HepG2 (cell line): Measurements from ENCODE around the gene TOR1AIP1. TPM values are rescaled to one million over a fixed set of nuclear protein-coding genes. Genes with fewer than 3 reads are reported as not detected.

Source experiments
- ATAC-seq: fragments of 200-7000 bp; cut with Tn5 transposase; 3 replicates; pipeline ENCODE4 v1.9.1; 2020; ENCODE audit warnings: mild to moderate bottlenecking, moderate library complexity
- BruUV-seq: library from RNA; stranded (reverse); fragments of 400-500 nt; replicated peaks from 2 replicates; lab custom pipeline; 2021; lab: Mats Ljungman, UMichigan
- CTCF ChIA-PET: fragments of 300-600 bp; formaldehyde crosslinking; extraction: SDS; loops from one replicate; lab custom pipeline; 2021; ENCODE audit warnings: low total read pairs, inconsistent platforms, low intra/inter-chr PET ratio; lab: Yijun Ruan, JAX
- POLR2A ChIA-PET: fragments of 350-600 bp; sonication (Branson Sonifier 250); formaldehyde crosslinking; loops from one replicate; lab custom pipeline; 2020; ENCODE audit warnings: antibody characterized with exemption, inconsistent platforms; lab: Yijun Ruan, JAX
- DNase-seq: peaks from one replicate; pipeline ENCODE4 v3.0.0-alpha.2; 2015; ENCODE audit warnings: low spot score
- FAIRE-seq: peaks from 3 replicates; lab custom pipeline; 2011; peaks lifted over from hg19 to GRCh38; lab: Jason Lieb, UNC
- H2AFZ ChIP-seq: one replicate; pipeline ENCODE4 v1.6.1; 2011; ENCODE audit warnings: low read length, inconsistent platforms
- H3K27ac ChIP-seq: fragments of 300-600 bp; 3 replicates; pipeline ENCODE4 v1.8.0; 2011; ENCODE audit warnings: mixed run types, mild to moderate bottlenecking, mixed read lengths, low read length, inconsistent platforms; ENCODE audit not compliant: insufficient read depth; ENCODE audit errors: extremely low read length
- H3K27me3 ChIP-seq, 2 experiments: fragments of 200-600 bp in 1 of 2; 2 replicates in 1 of 2; 3 replicates in 1 of 2; pipeline versions ENCODE4 v1.6.0 to v1.8.0; 2011; ENCODE audit warnings: low read length in 2 of 2, mild to moderate bottlenecking in 2 of 2, moderate library complexity in 2 of 2, inconsistent platforms in 1 of 2; ENCODE audit not compliant: insufficient read depth in 2 of 2, control insufficient read depth in 1 of 2
- H3K36me3 ChIP-seq, 2 experiments: fragments of 200-600 bp in 1 of 2; replicated peaks in 1 of 2; 2 replicates in 1 of 2; 3 replicates in 1 of 2; pipeline versions ENCODE4 v1.5.1 to v1.8.0; 2011; ENCODE audit warnings: low read length in 2 of 2, inconsistent platforms in 1 of 2; ENCODE audit not compliant: insufficient read depth in 2 of 2, control insufficient read depth in 1 of 2
- H3K4me1 ChIP-seq: 2 replicates; pipeline ENCODE4 v1.5.1; 2012; ENCODE audit warnings: low read length, inconsistent platforms; ENCODE audit not compliant: insufficient read depth
- H3K4me2 ChIP-seq: 2 replicates; pipeline ENCODE4 v1.6.0; 2011; ENCODE audit warnings: low read depth, low read length, inconsistent platforms
- H3K4me3 ChIP-seq, 3 experiments: fragments of 200-600 bp in 1 of 3; sonication (generic), shearing (Covaris generic) in 1 of 3; replicated peaks in 1 of 3; 2 replicates each; pipeline ENCODE4 v1.5.1; 2011 to 2016; ENCODE audit warnings: low read length in 3 of 3, inconsistent platforms in 2 of 3, low read depth in 2 of 3, mild to moderate bottlenecking in 2 of 3, control low read depth in 1 of 3, mixed read lengths in 1 of 3; ENCODE audit not compliant: insufficient read depth in 1 of 3
- H3K79me2 ChIP-seq: one replicate; pipeline ENCODE4 v1.6.1; 2011; ENCODE audit warnings: low read length, inconsistent platforms; ENCODE audit not compliant: insufficient read depth
- H3K9ac ChIP-seq: 2 replicates; pipeline ENCODE4 v1.6.0; 2011; ENCODE audit warnings: mild to moderate bottlenecking, low read depth, low read length, inconsistent platforms; ENCODE audit not compliant: insufficient read depth
- H3K9me3 ChIP-seq: 2 replicates; pipeline ENCODE4 v1.5.1; 2012; ENCODE audit warnings: mild to moderate bottlenecking, low read length
- H4K20me1 ChIP-seq: 2 replicates; pipeline ENCODE4 v1.6.0; 2011; ENCODE audit warnings: inconsistent platforms, mild to moderate bottlenecking, low read length, moderate library complexity; ENCODE audit not compliant: insufficient read depth
- ARNT2 ChIP-seq: sonication (generic); formaldehyde crosslinking; IDR thresholded peaks from 2 replicates; pipeline ENCODE4 v1.8.0; 2022; ENCODE audit warnings: mild to moderate bottlenecking, low read depth, missing genetic modification reagents, moderate library complexity
- ELF1 ChIP-seq: sonication (generic); formaldehyde crosslinking; IDR thresholded peaks from 2 replicates; pipeline ENCODE4 v1.4.0; 2020; ENCODE audit warnings: missing genetic modification reagents
- KLF15 ChIP-seq: sonication (generic); formaldehyde crosslinking; IDR thresholded peaks from 2 replicates; pipeline ENCODE4 v1.8.1; 2023; ENCODE audit warnings: borderline replicate concordance, mild to moderate bottlenecking, inconsistent platforms, missing genetic modification reagents, mixed read lengths
- MED13 ChIP-seq: sonication (generic); formaldehyde crosslinking; IDR thresholded peaks from 2 replicates; pipeline ENCODE4 v1.5.0; 2020; ENCODE audit warnings: missing genetic modification reagents
- MED8 ChIP-seq: sonication (generic); formaldehyde crosslinking; IDR thresholded peaks from 2 replicates; pipeline ENCODE4 v1.8.1; 2023; ENCODE audit warnings: mild to moderate bottlenecking, missing genetic modification reagents; ENCODE audit not compliant: insufficient replicate concordance
- THYN1 ChIP-seq: sonication (generic); formaldehyde crosslinking; IDR thresholded peaks from 2 replicates; pipeline ENCODE4 v1.8.1; 2023; ENCODE audit warnings: low read depth, mild to moderate bottlenecking, moderate library complexity, missing genetic modification reagents, borderline replicate concordance
- ZNF24 ChIP-seq: fragments of 450-650 bp; IDR thresholded peaks from 2 replicates; pipeline ENCODE4 v1.6.1; 2017; ENCODE audit warnings: antibody characterized with exemption, mild to moderate bottlenecking
- ZNF337 ChIP-seq: sonication (generic); formaldehyde crosslinking; IDR thresholded peaks from 2 replicates; pipeline ENCODE4 v1.5.1; 2020; ENCODE audit warnings: missing genetic modification reagents, low read depth, mild to moderate bottlenecking, borderline replicate concordance
- ZNF33B ChIP-seq: sonication (generic); formaldehyde crosslinking; IDR thresholded peaks from 2 replicates; pipeline ENCODE4 v1.5.1; 2020; ENCODE audit warnings: mild to moderate bottlenecking, missing genetic modification reagents
- ZNF558 ChIP-seq: sonication (generic); formaldehyde crosslinking; IDR thresholded peaks from 2 replicates; pipeline ENCODE4 v1.9.0; 2022; ENCODE audit warnings: mild to moderate bottlenecking, missing genetic modification reagents, borderline replicate concordance
- ZNF772 ChIP-seq: sonication (generic); formaldehyde crosslinking; IDR thresholded peaks from 2 replicates; pipeline ENCODE4 v1.5.0; 2020; ENCODE audit warnings: mild to moderate bottlenecking, missing genetic modification reagents
- ZNF879 ChIP-seq: sonication (generic); formaldehyde crosslinking; IDR thresholded peaks from 2 replicates; pipeline ENCODE4 v1.8.1; 2023; ENCODE audit warnings: missing genetic modification reagents
- WGBS: methylation state at CpG from one replicate; pipeline ENCODE4 v1.1.6; 2017; ENCODE audit warnings: low lambda C conversion rate; 5-methylcytosine and 5-hydroxymethylcytosine counted together
- in situ Hi-C: cut with HindIII; loops from 2 replicates; pipeline ENCODE4 v1.10.0; 2017; ENCODE audit warnings: low pct_unique_long_range_greater_than_20kb; ENCODE audit not compliant: extremely low pct_ligation_motif_present
- intact Hi-C: fragments of 100-400 bp; cut with micrococcal nuclease; formaldehyde crosslinking; loops from one replicate; pipeline ENCODE4 v1.10.0; 2022; ENCODE audit not compliant: unreplicated experiment
- polyA plus RNA-seq, 8 experiments: library from polyadenylated mRNA; depleted of rRNA in 3 of 8; stranded (reverse) in 7 of 8; unstranded in 1 of 8; fragments of >200 nt; fragmentation: Illumina TruSeq in 4 of 8; extraction: Trizol in 4 of 8; gene quantifications; 2 replicates each; pipeline versions ENCODE4 v1.2.1 to v1.2.3, GENCODE V29; 2011 to 2016; ENCODE audit warnings: low read depth in 4 of 8, missing spikeins in 1 of 8, mixed read lengths in 1 of 8; ENCODE audit not compliant: insufficient read depth in 1 of 8
- total RNA-seq, 5 experiments: library from RNA; depleted of rRNA; stranded (reverse); fragments of >200 nt; fragmentation: Illumina TruSeq; extraction: Trizol; gene quantifications; 2 replicates each; pipeline ENCODE4 v1.2.3, GENCODE V29; 2016; ENCODE audit warnings: low read depth in 1 of 5
- TF ChIP-seq, protein P1 (sequence below): sonication (generic); formaldehyde crosslinking; IDR thresholded peaks from 2 replicates; pipeline ENCODE4 v1.4.0; 2020; ENCODE audit warnings: missing genetic modification reagents, low read depth, mild to moderate bottlenecking, borderline replicate concordance
- TF ChIP-seq, protein P2 (sequence below): sonication (generic); formaldehyde crosslinking; IDR thresholded peaks from 2 replicates; pipeline ENCODE4 v1.5.1; 2020; ENCODE audit warnings: mild to moderate bottlenecking, missing genetic modification reagents, moderate library complexity

The TOR1AIP1 gene
- total and polyA plus RNA-seq, 2 of the 13 experiments (the other 11 are each of a cell fraction or from before 2014, with no cell fraction given) = 15.6 to 29.0 TPM

DNA sequence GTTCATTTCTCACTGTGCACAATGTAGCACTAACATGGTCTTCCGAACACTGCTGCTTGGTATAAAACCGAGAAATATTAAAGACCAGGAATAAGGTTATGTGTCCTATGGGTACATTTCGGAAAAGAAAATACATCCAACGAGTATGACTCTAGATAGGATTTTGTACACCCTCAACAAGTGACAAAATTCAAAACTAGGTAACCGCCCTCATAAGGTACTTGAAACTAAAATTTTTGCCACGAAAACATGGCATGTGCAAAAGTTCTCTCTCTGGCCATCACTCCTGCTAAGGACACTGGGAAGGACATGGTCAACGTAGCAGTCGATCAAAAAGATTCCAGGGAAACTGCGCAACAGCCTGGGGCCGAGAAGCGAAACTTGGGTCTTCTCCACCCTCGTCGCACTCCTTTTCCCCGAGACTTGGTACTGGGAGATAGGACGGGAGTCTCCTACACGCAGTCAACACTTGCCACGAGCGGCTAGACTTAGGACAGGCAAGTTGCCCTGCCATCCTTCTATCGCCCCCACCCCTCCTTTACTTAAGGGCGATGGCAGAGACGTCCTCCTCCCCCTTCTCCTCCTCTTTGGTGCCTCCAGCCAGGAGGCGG lies 338 bp upstream of the TOR1AIP1 start:
- ATAC-seq (peak; percentile 33), DNase-seq (peak; percentile 70), FAIRE-seq (no peak)
- in situ Hi-C loops (no loop called here), intact Hi-C loops (loop anchor here (2.0 to 5.0 kb wide), 2 partner anchors 73 to 286 kb away; partner anchors contain the start of gene CEP350)
- H3K36me3 ChIP-seq = peaks cover 2 to 6% of the 10 kb centered on the region in 2 experiments; a peak in 3 of 5 replicates
- peak overlapping the region; percentile 97 for H3K27ac ChIP-seq
- H3K9ac ChIP-seq = peak overlapping the region; percentile 93
- CTCF ChIA-PET = no interaction called here
- under 1% methylated on average over 16 of the region's 22 CpGs for WGBS
- H3K4me3 ChIP-seq = peak overlapping the region; percentile 75 to 90 (median 77)
- 0 out of 2 replicates have a peak, but pooled peaks cover 4% of the 10 kb centered on the region for H4K20me1 ChIP-seq
- H2AFZ ChIP-seq = no peak overlapping the region
- no peaks in the 10 kb centered on the region; a peak in 1 of 5 replicates for H3K27me3 ChIP-seq
- H3K79me2 ChIP-seq = peaks cover 39% of the 10 kb centered on the region
- H3K4me1 ChIP-seq = peaks cover 27% of the 10 kb centered on the region
- H3K9me3 ChIP-seq = no peaks in the 10 kb centered on the region
- TSS peak; percentile 65 for BruUV-seq
- POLR2A ChIA-PET = interaction anchor here (1.6 to 2.9 kb wide), 5 partner anchors 8 to 276 kb away, joined by 4 to 23 read pairs (median 8); partner anchors contain the start of gene CEP350
- peak overlapping the region; percentile 86 for H3K4me2 ChIP-seq
- TF ChIP-seq ZNF337 (CRISPR knock-in tag) (0 out of 2 replicates have a peak, but pooled peaks have one; percentile 15), ZNF33B (CRISPR knock-in tag) (no peak), ZNF558 (no peak), MED8 (CRISPR knock-in tag) (peak; percentile 12), ZNF879 (peak; percentile 2; the same call in 1 of the 2 replicates), ARNT2 (CRISPR knock-in tag) (no peak), THYN1 (no peak), ZNF24 (no peak), ZNF772 (CRISPR knock-in tag) (no peak), KLF15 (no peak), ELF1 (CRISPR knock-in tag) (no peak), MED13 (peak; percentile 18; the same call in 1 of the 2 replicates)
- TF ChIP-seq, protein P1, sequence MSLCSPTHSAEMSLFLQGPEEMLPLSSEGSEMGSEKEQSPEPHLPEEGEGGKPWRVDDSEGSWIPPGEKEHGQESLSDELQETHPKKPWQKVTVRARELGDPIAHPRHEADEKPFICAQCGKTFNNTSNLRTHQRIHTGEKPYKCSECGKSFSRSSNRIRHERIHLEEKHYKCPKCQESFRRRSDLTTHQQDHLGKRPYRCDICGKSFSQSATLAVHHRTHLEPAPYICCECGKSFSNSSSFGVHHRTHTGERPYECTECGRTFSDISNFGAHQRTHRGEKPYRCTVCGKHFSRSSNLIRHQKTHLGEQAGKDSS (CRISPR knock-in tag) = 0 out of 2 replicates have a peak, but pooled peaks have one; percentile 55
- TF ChIP-seq, protein P2, sequence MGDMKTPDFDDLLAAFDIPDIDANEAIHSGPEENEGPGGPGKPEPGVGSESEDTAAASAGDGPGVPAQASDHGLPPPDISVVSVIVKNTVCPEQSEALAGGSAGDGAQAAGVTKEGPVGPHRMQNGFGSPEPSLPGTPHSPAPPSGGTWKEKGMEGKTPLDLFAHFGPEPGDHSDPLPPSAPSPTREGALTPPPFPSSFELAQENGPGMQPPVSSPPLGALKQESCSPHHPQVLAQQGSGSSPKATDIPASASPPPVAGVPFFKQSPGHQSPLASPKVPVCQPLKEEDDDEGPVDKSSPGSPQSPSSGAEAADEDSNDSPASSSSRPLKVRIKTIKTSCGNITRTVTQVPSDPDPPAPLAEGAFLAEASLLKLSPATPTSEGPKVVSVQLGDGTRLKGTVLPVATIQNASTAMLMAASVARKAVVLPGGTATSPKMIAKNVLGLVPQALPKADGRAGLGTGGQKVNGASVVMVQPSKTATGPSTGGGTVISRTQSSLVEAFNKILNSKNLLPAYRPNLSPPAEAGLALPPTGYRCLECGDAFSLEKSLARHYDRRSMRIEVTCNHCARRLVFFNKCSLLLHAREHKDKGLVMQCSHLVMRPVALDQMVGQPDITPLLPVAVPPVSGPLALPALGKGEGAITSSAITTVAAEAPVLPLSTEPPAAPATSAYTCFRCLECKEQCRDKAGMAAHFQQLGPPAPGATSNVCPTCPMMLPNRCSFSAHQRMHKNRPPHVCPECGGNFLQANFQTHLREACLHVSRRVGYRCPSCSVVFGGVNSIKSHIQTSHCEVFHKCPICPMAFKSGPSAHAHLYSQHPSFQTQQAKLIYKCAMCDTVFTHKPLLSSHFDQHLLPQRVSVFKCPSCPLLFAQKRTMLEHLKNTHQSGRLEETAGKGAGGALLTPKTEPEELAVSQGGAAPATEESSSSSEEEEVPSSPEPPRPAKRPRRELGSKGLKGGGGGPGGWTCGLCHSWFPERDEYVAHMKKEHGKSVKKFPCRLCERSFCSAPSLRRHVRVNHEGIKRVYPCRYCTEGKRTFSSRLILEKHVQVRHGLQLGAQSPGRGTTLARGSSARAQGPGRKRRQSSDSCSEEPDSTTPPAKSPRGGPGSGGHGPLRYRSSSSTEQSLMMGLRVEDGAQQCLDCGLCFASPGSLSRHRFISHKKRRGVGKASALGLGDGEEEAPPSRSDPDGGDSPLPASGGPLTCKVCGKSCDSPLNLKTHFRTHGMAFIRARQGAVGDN (CRISPR knock-in tag) = no peak
